Breast epithelium (tissue), 4 donors: ENCODE measurements around the gene LILRB4. TPM values are rescaled to one million over a fixed set of nuclear protein-coding genes. Genes with fewer than 3 reads are reported as not detected.
"Not testable (repeated sequence)": the region's sequence is repeated elsewhere in the genome, so short reads cannot be mapped to it uniquely, and the experiment has no call there.

Experiments used
- DNase-seq, 2 donors: peaks; one replicate each; pipeline ENCODE4 v3.0.0-alpha.2; 2019; ENCODE audit warnings: low spot score in 2 of 2
- H3K27ac ChIP-seq, 2 donors: fragments of 200-600 bp; sonication (generic) in 1 of 2; one replicate each; pipeline ENCODE4 v1.5.1; 2016 to 2019; ENCODE audit warnings: mild to moderate bottlenecking in 1 of 2
- H3K27me3 ChIP-seq, 2 donors: fragments of 200-600 bp; sonication (generic) in 1 of 2; one replicate each; pipeline versions ENCODE4 v1.5.1 to v1.6.0; 2017 to 2019; ENCODE audit warnings: control low read depth in 1 of 2, mild to moderate bottlenecking in 1 of 2
- H3K36me3 ChIP-seq: fragments of 200-600 bp; one replicate; pipeline ENCODE4 v1.5.1; 2019
- H3K4me1 ChIP-seq, 2 donors: fragments of 200-600 bp; sonication (generic); one replicate each; pipeline ENCODE4 v1.5.1; 2016 to 2019; ENCODE audit warnings: control low read depth in 1 of 2
- H3K4me3 ChIP-seq, 3 donors: fragments of 200-600 bp; sonication (generic); 1 replicate in 2 of 3; 2 replicates in 1 of 3; pipeline ENCODE4 v1.5.1; 2016 to 2019; ENCODE audit warnings: mild to moderate bottlenecking in 3 of 3, moderate library complexity in 2 of 3
- H3K9me3 ChIP-seq, 2 donors: fragments of 200-600 bp; sonication (generic) in 1 of 2; one replicate each; pipeline ENCODE4 v1.5.1; 2016 to 2019; ENCODE audit warnings: control low read depth in 1 of 2
- CTCF ChIP-seq, 3 donors: fragments of 450-650 bp; IDR thresholded peaks; one replicate each; pipeline ENCODE4 v1.5.1; 2016 to 2017; ENCODE audit warnings: antibody characterized with exemption in 3 of 3, mild to moderate bottlenecking in 3 of 3, moderate library complexity in 3 of 3
- POLR2A ChIP-seq: fragments of 450-650 bp; IDR thresholded peaks from one replicate; pipeline ENCODE4 v1.6.1; 2016; ENCODE audit warnings: antibody characterized with exemption, mild to moderate bottlenecking, moderate library complexity
- POLR2AphosphoS5 ChIP-seq, 3 donors: sonication (generic); formaldehyde crosslinking; IDR thresholded peaks; one replicate each; pipeline ENCODE4 v1.6.1; 2017; ENCODE audit warnings: antibody characterized with exemption in 3 of 3
- intact Hi-C: fragments of 100-400 bp; cut with DNase I; formaldehyde crosslinking; loops from one replicate; pipeline ENCODE4 v1.15.1; 2023; ENCODE audit warnings: low total_unique reads
- total RNA-seq, 3 donors: library from RNA; depleted of rRNA; stranded (reverse); fragments of >200 nt; gene quantifications; one replicate each; pipeline ENCODE4 v1.1.0, GENCODE V29; 2016

LILRB4 gene
- total RNA-seq, 3 donors from 2014 or later, result 1.3 to 17.6 (median 10.1) TPM

- no peaks in the 10 kb centered on the region for H3K4me1 ChIP-seq
- H3K9me3 ChIP-seq, result no peaks in the 10 kb centered on the region
- H3K27ac ChIP-seq, result no peak overlapping the region
- intact Hi-C loops, result no loop called here
- H3K4me3 ChIP-seq, result no peak overlapping the region
- no peaks in the 10 kb centered on the region for H3K27me3 ChIP-seq
- TF ChIP-seq CTCF (IDR thresholded peaks at IDR 0.05) (no peak), POLR2A (no peak), POLR2AphosphoS5 (IDR thresholded peaks at IDR 0.05) (no peak)
- no peak for DNase-seq
- no peaks in the 10 kb centered on the region for H3K36me3 ChIP-seq
These were observed 14.4 kb downstream of the LILRB4 start for GRCh38 chr19:54677217-54677616.

GRCh38 chr19:54681596-54681995, 18.8 kb downstream of the LILRB4 start:
- H3K4me3 ChIP-seq, H3K36me3 ChIP-seq, H3K4me1 ChIP-seq, intact Hi-C loops, DNase-seq, H3K9me3 ChIP-seq, H3K27ac ChIP-seq, H3K27me3 ChIP-seq: not testable (repeated sequence)

GRCh38 chr19:54682306-54682856, 19.6 kb downstream of the LILRB4 start:
- no peak for DNase-seq

GRCh38 chr19:54684527-54684926, 21.7 kb downstream of the LILRB4 start:
- Histone ChIP-seq H3K4me3 (no peak overlapping the region), H3K4me1 (no peaks in the 10 kb centered on the region), H3K36me3 (no peaks in the 10 kb centered on the region), H3K27me3 (peaks cover 0 to 4% of the 10 kb centered on the region in 2 donors), H3K27ac (no peak overlapping the region), H3K9me3 (no peaks in the 10 kb centered on the region)
- DNase-seq, result no peak
- intact Hi-C loops, result no loop called here
- TF ChIP-seq POLR2A (no peak), CTCF (IDR thresholded peaks at IDR 0.05) (no peak), POLR2AphosphoS5 (IDR thresholded peaks at IDR 0.05) (no peak)

More at GRCh38 chr19:54682306-54682856, 19.6 kb downstream of the LILRB4 start:
- no peak overlapping the region for H3K4me3 ChIP-seq
- no peaks in the 10 kb centered on the region for H3K9me3 ChIP-seq
- TF ChIP-seq POLR2AphosphoS5 (IDR thresholded peaks at IDR 0.05), result no peak
- no peak for TF ChIP-seq CTCF (IDR thresholded peaks at IDR 0.05)
- no peak for TF ChIP-seq POLR2A
- no peak overlapping the region for H3K27ac ChIP-seq
- intact Hi-C loops, result no loop called here
- H3K27me3 ChIP-seq, result no peaks in the 10 kb centered on the region
- no peaks in the 10 kb centered on the region for H3K36me3 ChIP-seq
- no peaks in the 10 kb centered on the region for H3K4me1 ChIP-seq

DNA sequence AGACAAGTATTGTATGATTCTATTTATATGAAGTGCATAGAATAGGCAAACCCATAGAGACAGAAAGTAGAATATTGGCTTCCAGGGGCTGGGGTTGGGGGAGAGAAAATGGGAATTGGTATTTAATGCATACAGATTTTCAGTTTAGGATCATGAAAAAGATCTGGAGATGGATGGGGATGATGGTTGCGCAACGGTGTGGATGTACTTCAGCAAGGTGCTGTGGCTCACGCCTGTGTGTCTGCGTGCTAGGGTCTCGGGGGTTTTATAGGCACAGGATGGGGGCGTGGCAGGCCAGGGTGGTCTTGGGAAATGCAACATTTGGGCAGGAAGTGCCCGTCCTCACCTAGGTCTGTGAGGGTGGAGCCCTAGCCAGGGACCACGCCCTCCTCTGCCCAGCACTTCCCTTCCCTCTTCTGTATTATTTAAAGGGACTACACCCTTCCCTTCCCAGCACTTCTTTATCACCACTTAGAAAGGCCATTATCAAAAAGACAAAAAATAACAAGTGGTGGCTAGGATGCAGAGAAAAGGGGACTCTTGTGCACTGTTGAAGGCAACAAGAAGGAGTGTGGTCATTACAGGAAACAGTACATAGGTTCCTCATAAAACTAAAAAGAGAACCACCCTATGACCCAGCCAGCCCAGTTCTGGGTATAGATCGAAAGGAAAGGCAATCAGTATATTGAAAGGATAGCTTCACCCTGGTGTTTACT, 29.0 kb downstream of the LILRB4 start:
- Histone ChIP-seq H3K27me3 (peaks cover 0 to 29% of the 10 kb centered on the region in 2 donors), H3K4me3 (no peak overlapping the region), H3K4me1 (no peaks in the 10 kb centered on the region), H3K36me3 (no peaks in the 10 kb centered on the region), H3K27ac (no peak overlapping the region), H3K9me3 (no peaks in the 10 kb centered on the region)
- TF ChIP-seq POLR2A (no peak), CTCF (IDR thresholded peaks at IDR 0.05) (no peak), POLR2AphosphoS5 (IDR thresholded peaks at IDR 0.05) (no peak)
- intact Hi-C loops, result no loop called here
- DNase-seq, result no peak
